Memory B cell (primary cell): ENCODE measurements around the gene LIMA1.

Experiments used
- ATAC-seq: fragments of 150-1000 bp; cut with Tn5 transposase; 2 replicates; pipeline ENCODE4 v1.10.0; 2021; ENCODE audit warnings: low read depth, mild to moderate bottlenecking, moderate library complexity
- DNase-seq, 2 donors: peaks; one replicate each; pipeline ENCODE4 v3.0.0; 2022; ENCODE audit warnings: low spot score in 2 of 2
- H3K27ac Mint-ChIP-seq: one replicate; pipeline ENCODE4 v1.8.0; 2022; ENCODE audit warnings: mild to moderate bottlenecking, moderate library complexity, mixed read lengths
- H3K27me3 Mint-ChIP-seq: one replicate; pipeline ENCODE4 v1.8.0; 2022; ENCODE audit warnings: mixed read lengths
- H3K36me3 Mint-ChIP-seq: one replicate; pipeline ENCODE4 v1.8.0; 2022; ENCODE audit warnings: mild to moderate bottlenecking, mixed read lengths
- H3K4me1 Mint-ChIP-seq: one replicate; pipeline ENCODE4 v1.8.0; 2022; ENCODE audit warnings: mixed read lengths
- H3K4me3 Mint-ChIP-seq: one replicate; pipeline ENCODE4 v1.8.0; 2022; ENCODE audit warnings: mild to moderate bottlenecking, moderate library complexity, mixed read lengths
- H3K9me3 Mint-ChIP-seq: one replicate; pipeline ENCODE4 v1.8.0; 2022; ENCODE audit warnings: mixed read lengths

Gene LIMA1

GRCh38 chr12:50211392-50212070, 71.8 kb downstream of the LIMA1 start:
- no peaks in the 10 kb centered on the region for H3K27me3 Mint-ChIP-seq
- peaks cover 2% of the 10 kb centered on the region for H3K36me3 Mint-ChIP-seq
- no peak for DNase-seq
- peaks cover 3% of the 10 kb centered on the region for H3K4me1 Mint-ChIP-seq
- H3K4me3 Mint-ChIP-seq: no peak overlapping the region
- H3K9me3 Mint-ChIP-seq: no peaks in the 10 kb centered on the region
- no peak for ATAC-seq
- no peak overlapping the region for H3K27ac Mint-ChIP-seq

GRCh38 chr12:50207424-50207823, 75.9 kb downstream of the LIMA1 start:
- Mint-ChIP-seq H3K4me1 (no peaks in the 10 kb centered on the region), H3K4me3 (no peak overlapping the region), H3K36me3 (peaks cover 3% of the 10 kb centered on the region), H3K9me3 (no peaks in the 10 kb centered on the region), H3K27ac (no peak overlapping the region), H3K27me3 (no peaks in the 10 kb centered on the region)
- DNase-seq (no peak), ATAC-seq (no peak)

- no peak for ATAC-seq
- Mint-ChIP-seq H3K27me3 (no peaks in the 10 kb centered on the region), H3K4me3 (no peak overlapping the region), H3K4me1 (no peaks in the 10 kb centered on the region), H3K36me3 (peaks cover 3% of the 10 kb centered on the region), H3K27ac (no peak overlapping the region), H3K9me3 (no peaks in the 10 kb centered on the region)
- DNase-seq: no peak
Measured at GRCh38 chr12:50205648-50206047, 77.7 kb downstream of the LIMA1 start.

- DNase-seq (no peak), ATAC-seq (no peak)
- Mint-ChIP-seq H3K36me3 (peaks cover 6% of the 10 kb centered on the region), H3K27ac (no peak overlapping the region), H3K4me1 (no peaks in the 10 kb centered on the region), H3K27me3 (no peaks in the 10 kb centered on the region), H3K9me3 (no peaks in the 10 kb centered on the region), H3K4me3 (no peak overlapping the region)
Measured at GRCh38 chr12:50203691-50204090, 79.6 kb downstream of the LIMA1 start.

- H3K27ac Mint-ChIP-seq: no peak overlapping the region
- H3K36me3 Mint-ChIP-seq: peaks cover 6% of the 10 kb centered on the region
- DNase-seq: no peak
- H3K4me1 Mint-ChIP-seq: no peaks in the 10 kb centered on the region
- no peaks in the 10 kb centered on the region for H3K27me3 Mint-ChIP-seq
- no peaks in the 10 kb centered on the region for H3K9me3 Mint-ChIP-seq
- H3K4me3 Mint-ChIP-seq: no peak overlapping the region
- ATAC-seq: no peak
Measured at GRCh38 chr12:50201987-50202521, 81.3 kb downstream of the LIMA1 start.

GRCh38 chr12:50200552-50201273, 82.6 kb downstream of the LIMA1 start:
- DNase-seq (no peak), ATAC-seq (no peak)
- peaks cover 8% of the 10 kb centered on the region for H3K36me3 Mint-ChIP-seq
- no peaks in the 10 kb centered on the region for H3K4me1 Mint-ChIP-seq
- no peaks in the 10 kb centered on the region for H3K9me3 Mint-ChIP-seq
- no peak overlapping the region for H3K4me3 Mint-ChIP-seq
- no peak overlapping the region for H3K27ac Mint-ChIP-seq
- H3K27me3 Mint-ChIP-seq: no peaks in the 10 kb centered on the region

GRCh38 chr12:50198829-50199228, 84.5 kb downstream of the LIMA1 start:
- Mint-ChIP-seq H3K36me3 (peaks cover 8% of the 10 kb centered on the region), H3K27ac (no peak overlapping the region), H3K9me3 (no peaks in the 10 kb centered on the region), H3K27me3 (no peaks in the 10 kb centered on the region), H3K4me1 (no peaks in the 10 kb centered on the region), H3K4me3 (no peak overlapping the region)
- no peak for ATAC-seq
- no peak for DNase-seq

- no peaks in the 10 kb centered on the region for H3K27me3 Mint-ChIP-seq
- peaks cover 6% of the 10 kb centered on the region for H3K36me3 Mint-ChIP-seq
- H3K4me3 Mint-ChIP-seq: no peak overlapping the region
- no peaks in the 10 kb centered on the region for H3K9me3 Mint-ChIP-seq
- ATAC-seq: no peak
- no peaks in the 10 kb centered on the region for H3K4me1 Mint-ChIP-seq
- no peak for DNase-seq
- no peak overlapping the region for H3K27ac Mint-ChIP-seq
Measured at GRCh38 chr12:50197297-50197727, 86.0 kb downstream of the LIMA1 start.

- Mint-ChIP-seq H3K36me3 (peaks cover 8% of the 10 kb centered on the region), H3K9me3 (no peaks in the 10 kb centered on the region), H3K4me1 (no peaks in the 10 kb centered on the region), H3K4me3 (no peak overlapping the region), H3K27ac (peak overlapping the region; percentile 24), H3K27me3 (no peaks in the 10 kb centered on the region)
- DNase-seq (no peak), ATAC-seq (no peak)
Measured at GRCh38 chr12:50196537-50196936, 86.8 kb downstream of the LIMA1 start.

- DNase-seq (no peak), ATAC-seq (no peak)
- H3K27me3 Mint-ChIP-seq: no peaks in the 10 kb centered on the region
- H3K27ac Mint-ChIP-seq: no peak overlapping the region
- H3K36me3 Mint-ChIP-seq: peaks cover 8% of the 10 kb centered on the region
- H3K9me3 Mint-ChIP-seq: no peaks in the 10 kb centered on the region
- no peaks in the 10 kb centered on the region for H3K4me1 Mint-ChIP-seq
- H3K4me3 Mint-ChIP-seq: no peak overlapping the region
Measured at GRCh38 chr12:50195832-50196231, 87.5 kb downstream of the LIMA1 start.

- H3K4me1 Mint-ChIP-seq: peaks cover 9% of the 10 kb centered on the region
- no peaks in the 10 kb centered on the region for H3K9me3 Mint-ChIP-seq
- DNase-seq (no peak), ATAC-seq (no peak)
- H3K4me3 Mint-ChIP-seq: no peak overlapping the region
- no peak overlapping the region for H3K27ac Mint-ChIP-seq
- H3K36me3 Mint-ChIP-seq: peaks cover 5% of the 10 kb centered on the region
- no peaks in the 10 kb centered on the region for H3K27me3 Mint-ChIP-seq
Measured at GRCh38 chr12:50192908-50193307, 90.4 kb downstream of the LIMA1 start.

- no peak for ATAC-seq
- no peak for DNase-seq
- H3K36me3 Mint-ChIP-seq: peaks cover 5% of the 10 kb centered on the region
- H3K27ac Mint-ChIP-seq: no peak overlapping the region
- H3K27me3 Mint-ChIP-seq: no peaks in the 10 kb centered on the region
- H3K4me3 Mint-ChIP-seq: no peak overlapping the region
- H3K9me3 Mint-ChIP-seq: no peaks in the 10 kb centered on the region
- peaks cover 9% of the 10 kb centered on the region for H3K4me1 Mint-ChIP-seq
Measured at GRCh38 chr12:50192236-50192635, 91.1 kb downstream of the LIMA1 start.

- no peak overlapping the region for H3K27ac Mint-ChIP-seq
- H3K4me3 Mint-ChIP-seq: no peak overlapping the region
- no peaks in the 10 kb centered on the region for H3K9me3 Mint-ChIP-seq
- peaks cover 9% of the 10 kb centered on the region for H3K4me1 Mint-ChIP-seq
- peaks cover 3% of the 10 kb centered on the region for H3K36me3 Mint-ChIP-seq
- no peaks in the 10 kb centered on the region for H3K27me3 Mint-ChIP-seq
- DNase-seq (no peak), ATAC-seq (no peak)
Measured at GRCh38 chr12:50190859-50191258, 92.5 kb downstream of the LIMA1 start.

GRCh38 chr12:50188875-50189575, 94.3 kb downstream of the LIMA1 start:
- Mint-ChIP-seq H3K27ac (peak overlapping the region; percentile 3), H3K4me1 (peaks cover 9% of the 10 kb centered on the region), H3K27me3 (no peaks in the 10 kb centered on the region), H3K4me3 (peak overlapping the region; percentile 7), H3K36me3 (peaks cover 3% of the 10 kb centered on the region), H3K9me3 (no peaks in the 10 kb centered on the region)
- ATAC-seq: peak; percentile 71
- DNase-seq: no peak
